Measurements from ENCODE around the gene PCNT. TPM values are rescaled to one million over a fixed set of nuclear protein-coding genes. Genes with fewer than 3 reads are reported as not detected.

PCNT gene
- total RNA-seq, 1 experiment from 2014 or later = 41.0 TPM

- no peak for TF ChIP-seq ZNF423 (CRISPR knock-in tag; IDR thresholded peaks at IDR 0.05)
- TF ChIP-seq ZNF232 (CRISPR knock-in tag; IDR thresholded peaks at IDR 0.05) = 0 out of 2 replicates have a peak, but pooled peaks have one; percentile 27
- peak; percentile 95 for TF ChIP-seq NFYB (CRISPR knock-in tag; conservative IDR thresholded peaks at IDR 0.05; ENCODE audit: low read depth)
- no peak for TF ChIP-seq RORB (CRISPR knock-in tag; IDR thresholded peaks at IDR 0.05)
- TF ChIP-seq ZNF317 (CRISPR knock-in tag; IDR thresholded peaks at IDR 0.05; ENCODE audit: borderline replicate concordance, low read depth) = no peak
- TF ChIP-seq ETV6 (CRISPR knock-in tag; IDR thresholded peaks at IDR 0.05) = no peak
- TF ChIP-seq NR1H2 (CRISPR knock-in tag; IDR thresholded peaks at IDR 0.05) = no peak
- no peak for TF ChIP-seq ZNF396 (CRISPR knock-in tag; IDR thresholded peaks at IDR 0.05; ENCODE audit: borderline replicate concordance)
- TF ChIP-seq ARID4B (CRISPR knock-in tag; IDR thresholded peaks at IDR 0.05; ENCODE audit: borderline replicate concordance) = peak; percentile 81; the same call in 1 of the 2 replicates
- TF ChIP-seq ZSCAN18 (CRISPR knock-in tag; IDR thresholded peaks at IDR 0.05) = no peak
- TF ChIP-seq, protein P1, sequence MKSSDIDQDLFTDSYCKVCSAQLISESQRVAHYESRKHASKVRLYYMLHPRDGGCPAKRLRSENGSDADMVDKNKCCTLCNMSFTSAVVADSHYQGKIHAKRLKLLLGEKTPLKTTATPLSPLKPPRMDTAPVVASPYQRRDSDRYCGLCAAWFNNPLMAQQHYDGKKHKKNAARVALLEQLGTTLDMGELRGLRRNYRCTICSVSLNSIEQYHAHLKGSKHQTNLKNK (CRISPR knock-in tag; IDR thresholded peaks at IDR 0.05) = no peak
- no peak; the same call in 1 of the 2 replicates for TF ChIP-seq ZNF219 (CRISPR knock-in tag; IDR thresholded peaks at IDR 0.05; ENCODE audit: borderline replicate concordance)
- TF ChIP-seq MAX (CRISPR knock-in tag; IDR thresholded peaks at IDR 0.05) = peak; percentile 83
- no peak for TF ChIP-seq CTCF (IDR thresholded peaks at IDR 0.05)
- no peak for TF ChIP-seq SMAD4 (CRISPR knock-in tag; IDR thresholded peaks at IDR 0.05)
- TF ChIP-seq ATF1 (CRISPR knock-in tag; IDR thresholded peaks at IDR 0.05) = no peak
- no peak for TF ChIP-seq NFATC4 (CRISPR knock-in tag; IDR thresholded peaks at IDR 0.05)
- TF ChIP-seq ZNF263 (CRISPR knock-in tag; IDR thresholded peaks at IDR 0.05; ENCODE audit: low read depth) = no peak
- peak; percentile 64 for TF ChIP-seq HMGXB4 (CRISPR knock-in tag; IDR thresholded peaks at IDR 0.05)
- no peak for TF ChIP-seq TCF7 (CRISPR knock-in tag; IDR thresholded peaks at IDR 0.05; ENCODE audit: low read depth)
- peak; percentile 87; the same call in 1 of the 2 replicates for TF ChIP-seq ESRRA (CRISPR knock-in tag; IDR thresholded peaks at IDR 0.05; ENCODE audit: borderline replicate concordance)
- TF ChIP-seq, protein P2, sequence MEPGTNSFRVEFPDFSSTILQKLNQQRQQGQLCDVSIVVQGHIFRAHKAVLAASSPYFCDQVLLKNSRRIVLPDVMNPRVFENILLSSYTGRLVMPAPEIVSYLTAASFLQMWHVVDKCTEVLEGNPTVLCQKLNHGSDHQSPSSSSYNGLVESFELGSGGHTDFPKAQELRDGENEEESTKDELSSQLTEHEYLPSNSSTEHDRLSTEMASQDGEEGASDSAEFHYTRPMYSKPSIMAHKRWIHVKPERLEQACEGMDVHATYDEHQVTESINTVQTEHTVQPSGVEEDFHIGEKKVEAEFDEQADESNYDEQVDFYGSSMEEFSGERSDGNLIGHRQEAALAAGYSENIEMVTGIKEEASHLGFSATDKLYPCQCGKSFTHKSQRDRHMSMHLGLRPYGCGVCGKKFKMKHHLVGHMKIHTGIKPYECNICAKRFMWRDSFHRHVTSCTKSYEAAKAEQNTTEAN (CRISPR knock-in tag; IDR thresholded peaks at IDR 0.05) = peak; percentile 76
- no peak for TF ChIP-seq ZBTB21 (CRISPR knock-in tag; IDR thresholded peaks at IDR 0.05; ENCODE audit: borderline replicate concordance)
- TF ChIP-seq, protein P3, sequence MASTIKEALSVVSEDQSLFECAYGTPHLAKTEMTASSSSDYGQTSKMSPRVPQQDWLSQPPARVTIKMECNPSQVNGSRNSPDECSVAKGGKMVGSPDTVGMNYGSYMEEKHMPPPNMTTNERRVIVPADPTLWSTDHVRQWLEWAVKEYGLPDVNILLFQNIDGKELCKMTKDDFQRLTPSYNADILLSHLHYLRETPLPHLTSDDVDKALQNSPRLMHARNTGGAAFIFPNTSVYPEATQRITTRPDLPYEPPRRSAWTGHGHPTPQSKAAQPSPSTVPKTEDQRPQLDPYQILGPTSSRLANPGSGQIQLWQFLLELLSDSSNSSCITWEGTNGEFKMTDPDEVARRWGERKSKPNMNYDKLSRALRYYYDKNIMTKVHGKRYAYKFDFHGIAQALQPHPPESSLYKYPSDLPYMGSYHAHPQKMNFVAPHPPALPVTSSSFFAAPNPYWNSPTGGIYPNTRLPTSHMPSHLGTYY (CRISPR knock-in tag; IDR thresholded peaks at IDR 0.05) = no peak
- TF ChIP-seq MXD4 (CRISPR knock-in tag; IDR thresholded peaks at IDR 0.05; ENCODE audit: borderline replicate concordance) = no peak
- TF ChIP-seq IRF2 (CRISPR knock-in tag; IDR thresholded peaks at IDR 0.05; ENCODE audit: borderline replicate concordance, low read depth) = no peak
Observed at GRCh38 chr21:46323710-46324389, at the start of gene PCNT, which contains the start of gene C21orf58 (continued).
